ENCODE measurements around the gene FLACC1.
"Not testable (repeated sequence)": the region's sequence is repeated elsewhere in the genome, so short reads cannot be mapped to it uniquely, and the experiment has no call there.

FLACC1 gene, protein sequence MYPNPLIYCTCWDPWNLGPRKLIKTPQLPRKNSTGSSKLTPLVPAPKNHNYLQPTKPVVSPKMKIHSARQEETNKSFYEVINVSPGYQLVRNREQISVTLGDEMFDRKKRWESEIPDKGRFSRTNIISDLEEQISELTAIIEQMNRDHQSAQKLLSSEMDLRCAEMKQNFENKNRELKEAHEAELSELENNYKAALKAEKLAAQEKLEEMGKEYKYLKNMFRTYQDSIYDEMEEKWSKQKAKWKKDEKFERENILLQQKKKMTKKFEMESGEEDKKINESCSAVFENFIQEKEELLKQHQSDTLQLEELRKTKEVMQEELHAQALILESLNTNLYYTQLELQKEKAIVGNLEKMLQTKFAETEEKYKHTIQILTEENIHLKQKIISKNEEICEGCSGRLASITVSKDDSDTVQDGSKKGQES

DNA sequence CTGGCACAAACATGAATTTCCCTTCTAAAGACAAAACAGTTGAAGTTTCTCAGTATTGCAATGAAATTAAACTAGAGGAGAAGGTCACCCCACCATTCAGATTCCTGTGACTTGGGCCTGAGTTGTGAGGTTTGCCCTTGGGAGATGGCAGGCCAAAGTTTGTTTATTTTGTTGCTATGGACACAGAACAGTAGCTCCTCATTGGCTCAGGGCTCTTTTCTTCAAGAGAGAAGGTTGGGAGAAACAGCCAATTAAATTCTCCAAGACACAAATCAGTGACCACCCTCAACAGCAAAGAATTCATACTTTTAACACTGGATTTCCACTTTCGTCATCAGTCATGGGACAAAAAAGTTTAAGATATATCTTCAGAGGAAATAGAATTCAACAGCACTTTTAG, at the start of gene FLACC1:
FLACC1 (minus strand) TSS at position 125 of the 400 bp plus-strand sequence. CDS start 5,941 bp downstream, outside the sequence.
- DNase-seq (ENCODE audit: low spot score in 2 of 2) (no peak), ATAC-seq (no peak)
- peaks cover 10% of the 10 kb centered on the region for H3K4me1 Mint-ChIP-seq
- no peak within 1 kb of the TSS for H3K27ac Mint-ChIP-seq
- no peak within 1 kb of the TSS for H3K4me3 Mint-ChIP-seq
- H3K36me3 Mint-ChIP-seq: peaks cover 7% of the 10 kb centered on the region
- H3K9me3 Mint-ChIP-seq: no peaks in the 10 kb centered on the region

DNA sequence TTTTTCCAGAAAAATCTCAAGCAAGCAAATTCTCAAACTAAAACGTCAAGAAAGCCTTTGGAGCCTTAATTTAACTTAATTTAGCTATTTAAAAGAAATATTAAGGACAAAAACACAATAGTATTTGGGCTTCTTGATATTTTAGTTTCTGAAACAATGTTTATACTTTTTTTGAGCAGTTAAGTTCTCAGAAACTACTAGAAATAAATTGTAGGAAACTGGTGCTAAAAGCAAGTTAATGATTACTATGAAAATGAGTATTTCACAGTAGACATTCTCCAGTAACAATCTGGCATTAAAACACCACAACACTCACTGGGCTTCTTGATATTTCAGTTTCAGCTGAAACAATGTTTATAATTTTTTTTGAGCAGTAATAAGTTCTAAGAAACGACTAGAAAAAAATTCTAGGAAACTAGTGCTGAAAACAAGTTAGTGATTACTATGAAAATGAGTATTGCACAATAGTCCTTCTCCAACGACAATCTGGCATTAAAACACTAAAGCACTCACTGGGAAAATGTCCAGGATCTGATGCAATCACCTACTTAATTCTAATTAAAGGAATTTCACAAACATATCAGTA, 49.0 kb upstream of the FLACC1 start:
- Mint-ChIP-seq H3K36me3 (peaks cover 8% of the 10 kb centered on the region), H3K4me3 (no peak overlapping the region), H3K4me1 (peaks cover 22% of the 10 kb centered on the region), H3K9me3 (no peaks in the 10 kb centered on the region), H3K27ac (no peak overlapping the region)
- DNase-seq (ENCODE audit: low spot score in 2 of 2) (no peak), ATAC-seq (peak; percentile 69)

DNA sequence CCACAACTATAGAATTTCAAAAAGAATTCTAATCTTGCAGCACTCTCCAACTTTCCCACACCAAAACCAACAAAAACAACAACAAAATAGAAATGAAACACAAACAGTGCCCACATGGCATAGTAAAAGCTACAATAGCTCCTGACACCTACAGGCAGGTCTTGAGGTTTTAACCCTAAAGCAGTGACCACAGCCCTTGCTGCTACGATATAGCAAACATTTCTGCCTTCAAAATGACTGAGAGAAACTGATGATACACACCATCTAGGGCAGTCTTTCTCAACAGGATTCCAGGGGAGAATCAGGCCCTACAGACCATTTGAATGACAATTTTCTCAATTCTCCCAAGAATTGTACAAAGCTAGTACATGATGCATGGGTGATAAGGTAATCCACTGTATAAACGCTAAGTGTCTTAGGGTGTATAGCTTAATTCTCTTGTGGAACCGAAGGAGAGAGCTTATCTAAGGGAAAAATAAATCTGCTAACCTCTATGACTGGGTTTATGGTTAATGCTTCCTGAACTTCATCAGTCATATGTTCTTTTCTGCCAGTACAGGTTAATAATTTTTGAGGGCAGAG, 47.6 kb upstream of the FLACC1 start:
- ATAC-seq: peak; percentile 95
- peaks cover 8% of the 10 kb centered on the region for H3K36me3 Mint-ChIP-seq
- H3K4me1 Mint-ChIP-seq: peaks cover 22% of the 10 kb centered on the region

DNA sequence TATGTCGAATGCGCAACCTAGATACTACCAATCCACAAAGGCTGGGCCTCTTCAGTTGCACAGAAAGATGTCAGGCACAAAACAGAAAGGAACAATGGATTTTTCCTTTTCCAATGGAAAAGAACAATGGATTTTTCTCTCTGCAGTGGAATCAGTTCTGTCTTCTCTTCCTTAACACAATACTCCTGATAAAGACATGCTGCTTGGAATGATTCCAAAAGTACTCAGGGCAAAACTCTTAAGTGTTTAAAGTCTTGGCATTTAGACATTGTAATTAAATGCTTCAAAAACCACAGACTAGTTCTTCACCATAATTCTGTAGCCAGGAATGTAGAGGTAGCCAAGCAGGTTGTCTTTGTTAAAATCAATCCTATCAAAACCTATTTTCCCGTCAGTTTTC, 46.7 kb upstream of the FLACC1 start:
- H3K9me3 Mint-ChIP-seq: no peaks in the 10 kb centered on the region
- H3K36me3 Mint-ChIP-seq: peaks cover 11% of the 10 kb centered on the region
- ATAC-seq (no peak), DNase-seq (ENCODE audit: low spot score in 2 of 2) (no peak)
- peaks cover 22% of the 10 kb centered on the region for H3K4me1 Mint-ChIP-seq
- H3K4me3 Mint-ChIP-seq: no peak overlapping the region
- peak overlapping the region; percentile 2 for H3K27ac Mint-ChIP-seq

More for the DNA sequence above, 47.6 kb upstream of the FLACC1 start:
- Mint-ChIP-seq H3K27ac (peak overlapping the region; percentile 2), H3K9me3 (no peaks in the 10 kb centered on the region), H3K4me3 (no peak overlapping the region)
- DNase-seq (ENCODE audit: low spot score in 2 of 2): no peak

DNA sequence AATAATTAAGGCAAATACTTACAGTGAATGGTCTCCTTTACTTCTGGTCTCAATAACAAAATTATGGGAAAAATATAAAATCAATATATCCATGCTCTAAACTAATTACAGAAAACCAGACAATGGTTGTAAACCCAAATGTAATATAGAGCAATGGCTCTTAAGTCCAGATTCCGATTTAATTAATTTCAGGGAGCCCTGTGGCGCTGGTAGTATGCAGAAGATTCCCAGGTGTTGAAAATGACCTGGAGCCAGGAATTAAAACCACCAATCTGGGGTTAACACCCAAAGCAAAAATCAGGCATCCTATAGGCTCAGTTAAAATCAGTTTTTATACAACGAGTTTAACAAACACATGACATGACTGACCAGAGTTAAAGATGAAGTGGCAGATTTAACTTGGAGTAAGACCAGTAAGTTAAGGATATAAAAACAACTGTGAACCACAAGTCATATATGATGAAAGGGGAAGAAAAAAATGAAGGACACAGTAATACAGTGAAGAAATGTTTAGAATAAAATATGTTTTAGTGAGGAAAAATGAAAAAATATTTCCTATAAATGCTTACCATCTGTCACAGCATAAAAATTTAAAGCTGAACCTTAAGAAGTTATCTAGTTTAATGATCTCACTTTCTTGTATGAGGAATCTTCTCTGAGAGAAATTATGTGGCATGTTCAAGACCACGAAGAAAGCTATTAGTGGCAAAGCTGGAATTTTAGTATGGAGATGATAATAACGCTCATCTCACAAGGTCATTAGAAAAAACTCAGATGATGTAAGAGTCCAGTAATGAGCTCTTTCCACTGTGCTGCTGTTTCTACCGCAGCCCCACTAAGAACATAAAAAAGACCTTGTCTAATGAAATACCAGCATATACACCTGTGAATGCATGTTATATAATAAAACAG, 45.8 kb upstream of the FLACC1 start:
- DNase-seq (ENCODE audit: low spot score in 2 of 2) (no peak), ATAC-seq (no peak)
- H3K9me3 Mint-ChIP-seq: no peaks in the 10 kb centered on the region
- H3K36me3 Mint-ChIP-seq: peaks cover 21% of the 10 kb centered on the region
- H3K4me3 Mint-ChIP-seq: no peak overlapping the region
- H3K4me1 Mint-ChIP-seq: peaks cover 22% of the 10 kb centered on the region
- H3K27ac Mint-ChIP-seq: no peak overlapping the region

DNA sequence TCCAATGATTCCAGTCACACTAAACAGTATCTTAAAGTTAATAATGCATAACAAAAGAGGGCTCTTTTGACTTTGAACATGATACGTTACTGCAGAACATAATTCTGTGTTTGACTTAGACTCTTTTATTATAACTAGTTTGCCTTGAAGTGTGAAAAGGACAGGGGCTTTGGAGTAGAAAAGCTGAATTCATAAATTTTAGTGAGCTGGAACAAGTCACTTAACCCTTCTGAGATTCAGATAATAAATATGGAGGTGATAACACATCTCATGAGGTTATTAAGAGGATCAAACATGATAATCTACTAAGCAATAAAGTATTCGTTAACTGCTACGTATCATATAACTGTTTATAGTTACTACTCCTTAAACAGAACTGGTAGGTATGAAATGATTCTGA, 44.7 kb upstream of the FLACC1 start:
- H3K9me3 Mint-ChIP-seq: no peaks in the 10 kb centered on the region
- no peak overlapping the region for H3K27ac Mint-ChIP-seq
- H3K4me3 Mint-ChIP-seq: no peak overlapping the region
- DNase-seq (ENCODE audit: low spot score in 2 of 2): no peak
- ATAC-seq: no peak
- peaks cover 30% of the 10 kb centered on the region for H3K36me3 Mint-ChIP-seq
- peaks cover 22% of the 10 kb centered on the region for H3K4me1 Mint-ChIP-seq

DNA sequence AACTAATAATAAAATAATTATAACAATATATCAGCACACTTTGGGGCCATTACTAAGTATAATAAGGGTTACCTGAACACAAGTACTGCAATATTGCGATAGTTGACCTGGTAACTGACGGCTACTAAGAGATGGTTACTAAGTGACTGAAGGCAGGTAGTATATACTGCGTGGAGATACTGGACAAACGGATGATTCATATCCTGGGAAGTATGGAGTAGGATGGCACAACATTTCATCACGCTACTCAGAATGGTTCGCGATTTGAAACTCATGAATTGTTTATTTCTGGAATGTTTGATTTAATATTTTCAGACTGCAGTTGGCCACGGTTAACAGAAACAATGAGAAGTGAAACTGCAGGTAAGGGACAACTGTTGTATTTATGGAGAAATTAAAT, 39.5 kb upstream of the FLACC1 start:
- Mint-ChIP-seq H3K9me3 (no peaks in the 10 kb centered on the region), H3K4me3 (no peak overlapping the region), H3K4me1 (peaks cover 4% of the 10 kb centered on the region), H3K36me3 (peaks cover 73% of the 10 kb centered on the region), H3K27ac (no peak overlapping the region)
- no peak for DNase-seq (ENCODE audit: low spot score in 2 of 2)
- no peak for ATAC-seq

DNA sequence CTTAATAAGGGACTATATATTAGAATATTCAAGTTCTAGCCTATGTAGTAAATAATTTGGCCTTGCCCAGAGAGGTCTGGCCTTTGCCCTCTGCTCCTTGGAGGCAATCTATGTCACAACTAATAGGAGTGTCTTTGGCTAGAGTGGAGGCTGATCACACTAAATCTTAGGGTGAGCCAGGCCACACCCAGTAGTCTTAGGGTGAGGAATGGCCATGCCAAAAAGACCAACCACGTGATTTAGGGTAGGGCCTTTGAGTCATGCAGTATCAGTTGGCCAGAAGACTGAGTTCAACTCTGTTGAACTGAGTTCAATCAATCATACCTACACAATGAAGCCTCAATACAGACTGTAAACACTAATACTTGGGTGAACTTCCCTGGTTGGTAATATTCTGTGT, 26.0 kb upstream of the FLACC1 start:
- Mint-ChIP-seq H3K36me3 (peaks cover 81% of the 10 kb centered on the region), H3K4me3 (no peak overlapping the region), H3K9me3 (no peaks in the 10 kb centered on the region), H3K4me1 (no peaks in the 10 kb centered on the region), H3K27ac (no peak overlapping the region)
- no peak for ATAC-seq
- DNase-seq (ENCODE audit: low spot score in 2 of 2): no peak

DNA sequence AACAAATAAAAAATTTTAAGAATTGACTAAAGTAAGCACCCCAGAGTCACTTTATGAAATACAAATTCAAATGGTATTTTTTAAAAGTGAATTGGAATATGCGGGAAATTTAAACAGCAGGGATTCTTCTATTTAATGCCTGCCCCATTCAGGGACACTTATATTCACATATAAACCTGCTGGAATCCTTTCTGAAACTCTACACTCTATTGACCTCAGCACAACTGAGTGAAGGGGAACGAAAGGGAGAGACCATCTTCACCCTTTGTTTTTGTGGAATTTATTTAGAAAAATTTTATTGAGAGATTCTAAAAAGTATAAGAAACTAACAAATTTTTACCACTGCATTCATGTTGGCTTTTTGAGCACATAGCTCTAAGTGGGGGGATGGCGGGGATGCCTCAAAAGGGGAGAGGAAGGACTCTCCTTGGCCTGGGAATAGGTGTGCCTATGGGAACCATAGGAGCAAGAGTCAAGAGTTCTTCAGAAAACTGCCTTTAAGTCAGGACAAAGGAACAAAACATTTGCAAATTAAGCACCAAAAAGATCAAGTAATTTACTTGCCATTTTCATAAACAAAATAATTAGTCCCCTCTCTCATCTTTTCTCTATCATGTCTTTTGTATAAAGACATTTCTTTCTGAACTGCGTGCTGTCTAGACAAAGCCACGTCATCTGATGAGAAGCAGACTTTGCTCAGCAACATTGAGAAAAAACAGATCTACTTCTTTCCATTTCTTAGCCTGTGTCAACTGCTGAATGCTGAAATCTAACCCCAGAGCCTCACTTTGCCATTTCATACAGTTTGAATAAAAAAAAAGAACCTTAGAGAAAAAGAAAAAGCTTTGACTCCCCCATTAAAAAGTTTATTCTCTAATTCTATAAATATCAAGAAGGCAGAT, 21.6 kb upstream of the FLACC1 start:
- DNase-seq (ENCODE audit: low spot score in 2 of 2) (no peak), ATAC-seq (no peak)
- H3K36me3 Mint-ChIP-seq: peaks cover 37% of the 10 kb centered on the region
- no peaks in the 10 kb centered on the region for H3K4me1 Mint-ChIP-seq
- no peak overlapping the region for H3K4me3 Mint-ChIP-seq
- no peak overlapping the region for H3K27ac Mint-ChIP-seq
- no peaks in the 10 kb centered on the region for H3K9me3 Mint-ChIP-seq

DNA sequence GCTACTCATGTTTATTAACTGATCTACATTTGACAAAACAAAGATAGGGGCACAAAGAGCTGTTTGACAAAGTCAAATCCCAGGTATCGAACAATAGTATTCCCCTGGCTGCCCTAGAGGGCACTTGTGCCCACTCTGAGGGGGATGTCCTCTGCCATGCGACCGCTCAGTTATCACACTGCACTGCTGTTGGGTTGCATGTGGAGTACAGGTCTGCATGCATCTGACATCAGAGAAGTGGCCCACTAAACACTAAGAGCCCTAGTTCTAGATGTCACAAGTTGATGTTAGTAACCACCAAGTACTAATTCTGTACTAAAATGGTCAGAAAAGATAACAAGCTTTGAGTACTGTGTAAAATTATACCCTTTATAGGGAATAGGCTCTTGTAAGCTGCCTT, 20.1 kb upstream of the FLACC1 start:
- H3K27ac Mint-ChIP-seq: no peak overlapping the region
- no peaks in the 10 kb centered on the region for H3K4me1 Mint-ChIP-seq
- no peak overlapping the region for H3K4me3 Mint-ChIP-seq
- no peaks in the 10 kb centered on the region for H3K9me3 Mint-ChIP-seq
- H3K36me3 Mint-ChIP-seq: peaks cover 23% of the 10 kb centered on the region
- no peak for DNase-seq (ENCODE audit: low spot score in 2 of 2)
- no peak for ATAC-seq

DNA sequence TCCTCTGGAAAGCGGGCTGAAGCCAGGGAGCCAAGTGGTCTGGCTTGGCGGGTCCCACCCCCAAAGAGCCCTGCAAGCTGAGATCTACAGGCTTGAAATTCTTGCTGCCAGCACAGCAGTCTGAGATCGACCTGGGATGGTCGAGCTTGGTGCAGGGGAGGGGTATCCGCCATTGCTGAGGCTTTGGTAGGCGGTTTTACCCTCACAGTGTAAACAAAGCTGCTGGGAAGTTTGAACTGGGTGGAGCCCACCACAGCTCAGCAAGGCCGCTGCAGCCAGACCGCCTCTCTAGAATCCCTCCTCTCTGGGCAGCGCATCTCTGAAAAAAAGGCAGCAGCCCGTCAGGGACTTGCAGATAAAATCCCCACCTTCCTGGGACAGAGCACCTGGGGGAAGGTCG, 12.6 kb upstream of the FLACC1 start:
- no peak overlapping the region for H3K27ac Mint-ChIP-seq
- H3K4me1 Mint-ChIP-seq: peaks cover 6% of the 10 kb centered on the region
- no peak for ATAC-seq
- no peak overlapping the region for H3K4me3 Mint-ChIP-seq
- peaks cover 4% of the 10 kb centered on the region for H3K9me3 Mint-ChIP-seq
- no peak for DNase-seq (ENCODE audit: low spot score in 2 of 2)
- H3K36me3 Mint-ChIP-seq: no peaks in the 10 kb centered on the region

DNA sequence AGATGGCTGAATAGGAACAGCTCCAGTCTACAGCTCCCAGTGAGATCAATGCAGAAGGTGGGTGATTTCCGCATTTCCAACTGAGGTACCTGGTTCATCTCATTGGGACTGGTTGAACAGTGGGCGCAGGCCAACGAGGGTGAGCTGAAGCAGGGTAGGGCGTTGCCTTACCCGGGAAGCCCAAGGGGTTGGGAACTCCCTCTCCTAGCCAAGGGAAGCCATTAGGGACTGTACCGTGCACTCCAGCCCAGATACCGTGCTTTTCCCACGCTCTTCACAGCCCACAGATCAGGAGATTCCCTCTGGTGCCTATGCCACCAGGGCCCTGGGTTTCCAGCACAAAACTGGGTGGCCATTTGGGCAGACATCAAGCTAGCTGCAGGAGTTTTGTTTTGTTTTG, 12.2 kb upstream of the FLACC1 start:
- H3K27ac Mint-ChIP-seq; H3K4me3 Mint-ChIP-seq; DNase-seq (ENCODE audit: low spot score in 2 of 2); H3K4me1 Mint-ChIP-seq; ATAC-seq; H3K9me3 Mint-ChIP-seq; H3K36me3 Mint-ChIP-seq: not testable (repeated sequence)

DNA sequence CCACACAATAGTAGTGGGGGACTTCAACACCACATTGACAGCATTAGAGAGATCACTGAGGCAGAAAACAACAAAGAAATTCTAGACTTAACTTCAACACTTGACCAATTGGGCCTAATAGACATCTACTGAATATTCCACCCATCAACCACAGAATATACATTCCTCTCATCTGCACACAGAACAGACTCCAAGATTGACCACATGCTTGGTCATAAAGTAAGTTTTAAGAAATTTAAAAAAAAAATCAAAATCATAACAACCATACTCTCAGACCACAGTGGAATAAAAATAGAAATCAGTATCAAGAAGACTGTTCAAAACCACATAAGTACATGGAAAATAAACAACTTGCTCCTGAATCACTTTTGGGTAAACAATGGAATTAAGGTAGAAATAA, 9.0 kb upstream of the FLACC1 start:
- H3K27ac Mint-ChIP-seq: no peak overlapping the region
- ATAC-seq (no peak), DNase-seq (ENCODE audit: low spot score in 2 of 2) (no peak)
- no peaks in the 10 kb centered on the region for H3K36me3 Mint-ChIP-seq
- H3K9me3 Mint-ChIP-seq: peaks cover 4% of the 10 kb centered on the region
- peaks cover 17% of the 10 kb centered on the region for H3K4me1 Mint-ChIP-seq
- no peak overlapping the region for H3K4me3 Mint-ChIP-seq

DNA sequence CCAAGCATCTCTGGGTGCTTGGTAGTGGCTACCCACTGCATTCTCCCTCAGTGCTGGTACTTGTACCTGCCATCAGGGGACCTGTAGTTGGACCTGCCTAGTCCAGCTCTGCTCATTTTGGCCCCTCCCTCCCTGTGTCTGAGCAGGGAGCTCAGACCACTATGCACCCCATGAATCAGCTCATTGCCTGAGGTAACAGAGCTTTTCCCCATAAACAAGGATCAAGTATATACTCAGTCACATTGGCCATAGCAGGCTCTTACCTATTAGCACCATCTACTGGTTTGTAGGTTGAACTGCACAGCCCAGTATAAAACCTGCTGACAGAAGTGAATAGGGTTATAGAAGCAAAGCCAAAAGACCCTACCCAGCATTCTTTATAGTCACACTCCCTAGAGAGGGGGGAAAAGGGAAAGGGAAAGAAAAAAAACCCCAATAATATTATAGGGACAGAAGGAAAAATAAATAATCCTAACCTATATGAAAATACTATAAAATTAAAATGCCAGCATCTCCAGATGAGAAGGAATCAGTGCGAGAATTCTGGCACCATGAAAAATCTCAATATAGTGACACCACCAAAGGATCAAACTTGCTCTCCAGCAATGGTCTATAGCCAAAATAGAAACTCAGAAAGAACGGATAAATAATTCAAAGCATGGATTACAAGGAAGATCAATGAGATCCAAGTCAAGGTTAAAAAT, 6.9 kb upstream of the FLACC1 start:
- DNase-seq (ENCODE audit: low spot score in 2 of 2): no peak
- peak; percentile 89 for ATAC-seq

More for the DNA sequence above, 6.9 kb upstream of the FLACC1 start:
- Mint-ChIP-seq H3K9me3 (peaks cover 4% of the 10 kb centered on the region), H3K27ac (no peak overlapping the region), H3K4me3 (no peak overlapping the region), H3K36me3 (peaks cover under 1% of the 10 kb centered on the region), H3K4me1 (peaks cover 16% of the 10 kb centered on the region)
